Kidney glomerular epithelial cell (primary cell): ENCODE results near the gene CTSD.
"Not testable (repeated sequence)": the region's sequence is repeated elsewhere in the genome, so short reads cannot be mapped to it uniquely, and the experiment has no call there.

Experiments
- DNase-seq: peaks from one replicate; lab custom pipeline; 2025; lab: John Stamatoyannopoulos, UW

The CTSD gene

DNA sequence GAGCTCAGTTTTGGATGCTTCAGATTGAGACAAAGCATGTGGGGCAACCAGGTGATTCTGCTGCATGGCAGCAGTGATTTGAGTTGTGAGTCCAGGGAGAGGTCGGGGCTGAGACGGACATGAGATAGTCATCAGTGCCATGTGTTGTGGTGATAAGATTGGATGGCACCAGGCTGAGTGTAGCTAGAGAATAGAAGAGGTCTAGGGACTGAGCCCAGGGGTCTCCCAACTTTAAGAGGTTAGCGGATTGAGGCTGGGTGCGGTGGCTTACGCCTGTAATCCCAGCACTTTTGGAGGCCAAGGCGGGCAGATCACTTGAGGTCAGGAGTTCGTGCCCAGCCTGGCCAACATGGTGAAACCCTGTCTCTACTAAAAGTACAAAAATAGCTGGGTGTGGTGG, 6.3 kb upstream of the CTSD start:
- no peak for DNase-seq

DNA sequence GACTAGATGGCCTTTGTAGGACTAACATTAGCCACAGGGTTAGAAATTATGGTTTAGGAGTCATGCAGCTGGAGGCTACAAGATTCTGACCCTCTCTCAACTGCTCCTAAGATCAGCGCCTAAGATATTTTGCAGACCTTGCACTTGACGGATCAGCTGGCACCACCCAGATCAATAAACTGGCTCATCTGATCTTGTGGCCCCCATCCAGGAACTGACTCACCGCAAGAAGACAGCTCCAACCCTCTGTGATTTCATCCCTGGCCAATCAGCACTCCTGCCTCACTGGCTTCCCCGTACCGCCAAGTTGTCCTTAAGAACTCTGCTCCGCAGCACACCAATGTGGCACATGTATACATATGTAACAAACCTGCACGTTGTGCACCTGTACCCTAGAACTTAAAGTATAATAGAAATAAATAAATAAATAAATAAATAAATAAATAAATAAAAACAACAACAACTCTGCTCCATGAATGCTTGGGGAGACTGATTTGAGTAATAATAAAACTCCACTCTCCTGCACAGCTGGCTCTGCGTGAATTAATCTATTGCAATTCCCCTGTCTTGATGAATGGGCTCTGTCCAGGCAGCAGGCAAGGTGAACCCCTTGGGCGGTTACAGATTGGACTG, 5.7 kb upstream of the CTSD start:
- DNase-seq: not testable (repeated sequence)

DNA sequence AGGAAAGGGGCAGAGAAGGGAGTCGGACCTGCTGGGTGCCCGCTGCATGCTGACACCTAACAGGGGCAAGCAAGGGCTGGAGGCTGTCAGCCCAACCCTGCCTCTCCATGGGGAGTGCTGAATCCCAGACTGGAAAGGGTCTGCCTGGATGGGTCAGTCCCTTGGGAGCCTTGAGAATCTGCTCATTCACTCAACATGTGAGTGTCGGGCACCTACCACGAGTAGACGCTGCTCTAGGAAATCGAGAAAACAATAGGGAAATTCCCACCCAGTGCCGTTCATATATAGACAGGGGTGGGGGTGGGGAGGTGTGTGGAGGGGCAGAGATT, 4.4 kb upstream of the CTSD start:
- no peak for DNase-seq

DNA sequence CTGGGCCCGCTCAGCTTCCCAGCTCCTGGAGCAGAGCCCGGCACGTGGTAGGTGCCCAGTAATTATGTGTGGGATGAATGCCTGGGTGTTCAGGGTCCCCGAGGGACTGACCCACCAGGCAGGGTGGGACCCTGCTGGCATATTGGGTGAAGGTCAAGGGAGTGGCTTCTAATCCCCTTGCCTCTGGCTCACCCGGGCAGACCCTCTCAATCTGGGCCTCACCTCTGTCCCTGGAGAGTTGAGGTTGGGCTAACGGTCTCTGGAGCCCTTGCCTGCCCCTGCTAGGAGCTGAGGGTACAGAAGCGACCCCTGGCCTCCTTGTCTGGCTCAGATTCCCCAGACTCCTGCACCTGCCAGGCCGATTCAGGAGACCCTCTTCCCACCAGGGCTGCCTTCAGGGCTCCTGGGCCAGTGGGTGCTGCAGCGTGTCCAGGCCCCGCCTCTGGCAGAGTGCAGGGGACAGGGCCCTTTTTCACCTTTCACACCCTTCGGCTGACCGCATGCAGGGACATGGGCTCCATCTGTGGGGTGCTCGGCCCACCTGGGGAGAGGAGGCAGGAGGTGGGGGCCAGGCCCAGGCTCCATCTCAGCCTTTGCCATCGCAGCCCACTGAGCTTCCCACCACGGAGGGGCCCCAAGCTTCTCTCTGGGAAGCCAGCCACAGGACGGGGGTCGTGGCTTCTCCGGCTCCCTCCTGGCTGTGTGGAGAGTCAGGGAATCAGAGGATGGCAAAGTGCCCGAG, 3.8 kb upstream of the CTSD start:
- DNase-seq: no peak

DNA sequence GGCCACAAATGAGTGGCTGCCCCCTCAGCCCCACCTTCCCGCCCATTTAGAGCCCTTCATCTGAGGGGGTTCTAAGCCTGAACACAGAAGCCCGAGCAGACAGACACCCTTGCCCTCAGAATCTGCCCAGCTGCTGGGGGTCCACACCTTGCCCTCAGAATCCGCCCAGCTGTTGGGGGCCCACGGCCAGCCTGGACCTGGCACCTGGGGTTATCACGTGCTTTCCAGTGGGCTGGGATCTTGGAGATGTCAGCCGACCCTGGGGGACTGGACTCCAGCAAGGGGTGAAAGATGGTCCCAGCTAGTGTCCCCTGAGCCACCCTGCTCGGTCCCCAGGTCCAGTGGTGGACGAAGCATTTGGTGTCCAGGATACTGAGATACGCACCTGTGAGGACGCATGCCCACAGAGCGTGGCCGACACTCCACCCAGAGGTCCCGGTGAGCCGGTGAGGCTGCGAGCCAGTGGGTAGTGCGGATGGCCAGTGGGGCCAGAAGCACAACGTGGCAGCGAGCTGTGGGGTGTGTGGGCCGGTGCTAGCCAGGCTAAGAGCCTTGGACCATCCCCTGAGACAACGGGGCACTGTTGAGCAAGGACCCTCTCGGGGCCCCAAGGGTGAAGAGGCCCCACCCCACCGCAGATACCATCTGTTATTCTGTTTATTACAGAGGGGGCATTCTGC, 3.1 kb upstream of the CTSD start:
- DNase-seq: no peak

DNA sequence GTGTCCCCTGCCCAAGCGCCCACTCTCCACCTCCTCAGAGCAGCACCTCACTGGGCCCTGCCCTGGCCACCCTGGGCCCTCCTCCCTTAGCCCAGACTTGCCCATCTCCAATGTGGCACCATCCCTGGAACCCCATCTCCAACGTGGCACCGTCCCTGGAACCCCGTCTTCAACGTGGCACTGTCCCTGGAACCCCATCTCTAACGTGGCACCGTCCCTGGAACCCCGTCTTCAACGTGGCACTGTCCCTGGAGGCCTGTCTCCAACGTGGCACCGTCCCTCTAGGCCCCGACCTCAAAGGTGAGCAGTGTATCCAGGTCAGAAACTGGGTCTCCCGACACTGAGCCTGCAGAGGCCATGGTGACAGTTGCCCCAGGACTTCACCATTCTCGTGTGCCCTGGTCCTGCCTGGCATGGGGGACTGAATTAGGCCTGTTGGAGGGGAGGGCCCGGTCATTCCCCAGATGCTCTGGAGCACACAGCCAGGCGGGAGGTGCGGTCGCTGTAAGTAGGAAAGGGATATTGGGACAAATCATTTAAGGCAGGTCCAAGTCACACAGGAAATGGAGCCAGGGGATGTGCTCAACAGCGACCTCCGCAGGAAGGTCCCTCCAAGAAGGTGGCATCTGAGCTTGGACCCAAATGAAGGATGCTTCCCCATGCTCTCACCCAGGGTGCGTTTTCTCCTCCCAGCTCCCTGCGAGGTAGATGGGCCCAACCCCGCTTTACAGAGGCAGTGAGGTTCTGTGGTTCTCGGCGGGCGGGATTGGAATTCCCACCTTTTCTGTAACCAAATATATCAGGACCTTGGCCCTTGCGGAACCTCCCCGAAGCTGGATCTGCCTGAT, 2.4 kb upstream of the CTSD start:
- no peak for DNase-seq

GRCh38 chr11:1763336-1763795, 361 bp downstream of the CTSD start:
- DNase-seq: no peak

- DNase-seq: peak; percentile 6
Measured at GRCh38 chr11:1762537-1763302, 1.0 kb downstream of the CTSD start.

DNA sequence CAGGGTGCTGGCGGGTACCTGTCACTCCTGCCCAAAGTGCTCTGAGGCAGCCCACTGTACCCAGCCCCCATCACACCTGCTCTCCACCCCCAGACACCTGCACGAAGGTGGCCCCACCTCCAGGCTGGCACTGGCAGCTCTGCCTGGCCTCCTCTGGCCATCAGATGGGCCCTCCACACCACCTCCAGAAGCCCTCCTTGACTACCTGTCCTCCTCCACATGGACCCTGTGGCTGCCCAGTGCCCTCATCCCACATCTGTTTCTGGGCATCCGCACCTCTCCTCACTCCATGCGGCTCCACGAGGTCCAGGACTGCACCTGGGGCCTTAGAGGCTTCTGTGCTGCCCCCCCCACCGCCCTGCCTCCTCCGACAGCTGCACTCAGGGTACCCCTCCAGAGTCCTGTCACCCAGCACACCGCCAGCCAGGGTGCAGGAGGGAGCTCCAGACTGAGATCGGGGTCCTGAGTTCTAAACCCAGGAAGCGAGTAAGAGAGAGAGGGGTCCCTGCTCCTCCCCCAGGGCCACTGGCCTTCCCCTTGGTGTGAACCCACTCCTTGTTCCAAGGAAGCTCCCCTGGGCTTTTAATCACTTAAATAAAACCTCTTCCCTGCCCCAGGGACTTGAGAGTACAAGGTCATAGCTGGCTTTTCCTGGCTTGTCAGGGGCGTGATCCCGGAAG, 1.7 kb downstream of the CTSD start:
- no peak for DNase-seq

GRCh38 chr11:1761110-1761856, 2.4 kb downstream of the CTSD start:
- DNase-seq: no peak

- no peak for DNase-seq
Measured at GRCh38 chr11:1760351-1761109, 3.2 kb downstream of the CTSD start.

DNA sequence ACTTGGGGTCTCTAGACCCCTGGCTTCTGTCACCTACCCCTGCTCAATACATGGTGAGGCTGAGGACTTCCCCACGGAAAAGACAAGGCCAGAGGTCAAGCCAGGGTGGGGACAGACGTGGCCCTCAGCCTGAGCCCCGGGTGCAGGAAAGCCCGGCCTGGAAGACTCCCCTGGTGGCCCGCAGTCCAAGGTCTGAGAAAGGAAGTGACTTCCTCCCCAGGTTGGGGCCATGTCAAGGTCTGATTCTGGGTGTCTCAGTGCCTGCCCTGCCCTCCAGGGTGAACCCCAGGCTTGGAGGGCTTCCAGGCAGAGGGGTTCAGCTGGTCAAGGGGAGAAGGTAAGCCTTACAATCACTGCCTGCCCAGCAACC, 3.9 kb downstream of the CTSD start:
- no peak for DNase-seq

DNA sequence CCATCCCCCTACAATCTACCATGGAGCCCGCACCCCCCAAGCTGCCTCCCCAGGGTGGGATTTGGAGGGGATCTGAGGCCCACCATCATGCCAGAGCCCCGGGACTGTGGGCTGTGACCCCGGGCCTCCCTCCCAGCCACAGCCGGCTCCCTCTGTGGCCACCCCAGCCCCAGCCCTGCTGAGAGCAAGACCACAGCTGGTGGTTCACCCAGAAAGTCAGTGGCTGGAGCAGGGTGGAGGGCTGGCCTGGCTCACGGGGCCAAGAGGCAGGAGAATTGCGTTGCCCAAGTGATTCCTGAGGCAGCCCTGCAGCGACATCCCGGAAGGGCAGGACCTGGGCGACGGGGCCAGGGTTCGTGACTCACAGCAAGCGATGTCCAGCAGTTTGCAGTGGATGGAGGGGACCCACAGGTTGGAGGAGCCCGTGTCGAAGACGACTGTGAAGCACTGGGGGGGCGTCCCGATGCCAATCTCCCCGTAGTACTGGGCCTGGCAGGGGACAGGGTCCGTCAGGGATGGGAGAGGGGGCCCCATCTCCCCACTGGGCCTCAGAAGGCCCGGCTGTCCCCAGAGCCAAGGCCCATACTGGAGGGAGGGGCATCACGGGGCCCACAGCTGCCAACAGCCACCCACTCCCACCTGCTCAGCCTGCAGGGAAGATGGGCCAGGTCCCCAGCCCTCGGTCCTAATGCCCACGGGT, 4.4 kb downstream of the CTSD start:
- no peak for DNase-seq

DNA sequence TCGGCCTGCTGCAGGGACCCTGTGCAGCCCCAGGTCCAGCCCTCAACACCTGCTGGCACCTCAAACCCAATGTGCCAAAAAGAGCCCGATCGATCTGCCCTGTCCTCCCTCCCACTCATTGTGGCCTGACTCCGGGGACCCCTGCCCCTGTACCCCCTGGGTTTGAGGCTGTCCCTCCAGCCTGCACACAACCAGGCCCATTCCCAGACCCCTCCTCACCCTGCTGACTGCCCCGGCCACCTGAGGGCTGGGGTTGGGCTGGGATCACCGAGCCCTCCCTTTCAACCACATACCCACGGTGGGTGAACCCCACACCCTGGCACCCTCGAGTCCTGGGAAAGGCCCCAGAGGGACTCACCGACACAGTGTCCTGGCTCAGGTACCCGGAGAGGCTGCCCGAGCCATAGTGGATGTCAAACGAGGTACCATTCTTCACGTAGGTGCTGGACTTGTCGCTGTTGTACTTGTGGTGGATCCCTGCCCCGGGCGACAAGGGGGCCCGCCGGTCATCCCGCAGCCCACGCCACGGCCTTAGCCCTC, 5.0 kb downstream of the CTSD start:
- DNase-seq: no peak

- DNase-seq: no peak
Measured at GRCh38 chr11:1757861-1758610, 5.7 kb downstream of the CTSD start.

DNA sequence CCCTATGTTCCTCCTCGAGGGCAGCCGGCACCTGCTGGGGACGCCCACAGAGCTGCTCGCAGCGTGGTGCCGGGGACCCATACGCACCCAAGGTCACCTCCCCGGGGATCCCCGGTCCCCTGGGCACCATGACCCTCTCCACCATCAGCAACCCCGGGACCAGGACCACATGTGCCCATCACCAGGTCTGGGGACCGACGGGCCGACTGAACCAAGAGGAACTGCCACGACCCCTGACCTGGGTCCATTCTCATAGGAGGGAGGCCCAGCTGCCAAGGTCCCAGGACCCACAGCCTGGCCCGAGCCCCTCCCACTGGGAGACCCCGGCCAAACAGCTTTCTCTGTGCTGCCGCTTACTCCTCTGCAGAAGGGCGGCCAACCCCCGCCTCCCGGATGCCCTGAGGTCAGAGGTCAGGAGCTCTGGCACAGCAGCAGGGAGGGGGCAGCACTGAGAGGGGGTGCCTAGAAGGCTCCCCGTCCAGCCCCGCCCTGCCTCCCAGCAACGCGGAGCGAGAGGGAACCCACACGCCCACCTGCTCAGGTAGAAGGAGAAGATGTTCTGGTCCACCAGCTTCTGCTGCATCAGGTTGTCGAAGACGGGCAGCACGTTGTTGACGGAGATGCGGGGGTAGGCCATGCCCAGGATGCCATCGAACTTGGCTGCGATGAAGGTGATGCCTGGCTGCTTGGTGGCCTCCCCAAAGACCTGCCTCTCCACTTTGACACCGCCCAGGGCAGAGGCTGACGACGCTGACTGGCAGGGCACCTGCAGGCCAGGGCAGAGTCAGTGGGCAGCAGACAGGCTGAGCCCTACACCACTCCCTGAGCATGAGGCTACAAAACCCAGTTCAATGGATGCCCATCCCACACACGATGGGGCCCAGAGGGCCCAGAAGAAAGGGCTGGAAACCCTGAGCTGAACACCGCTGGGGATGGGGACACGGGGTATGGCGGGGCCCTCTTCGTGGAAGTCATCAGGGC, 6.6 kb downstream of the CTSD start:
- DNase-seq: no peak
